Nephron (organoid): ENCODE results near the gene CBX2.
A peak's percentile ranks its signal among the peaks of the same experiment; 100 is the strongest.
"Not testable (repeated sequence)": the region's sequence is repeated elsewhere in the genome, so short reads cannot be mapped to it uniquely, and the experiment has no call there.

Experiments
- H3K27ac Mint-ChIP-seq, 3 experiments: 2 replicates each; pipeline ENCODE4 v1.8.0; 2020; ENCODE audit warnings: mixed read lengths in 3 of 3, mild to moderate bottlenecking in 2 of 3, moderate library complexity in 1 of 3
- H3K27me3 Mint-ChIP-seq: 2 replicates; pipeline ENCODE4 v1.8.0; 2021; ENCODE audit warnings: low read depth, mild to moderate bottlenecking, moderate library complexity, mixed read lengths
- H3K36me3 Mint-ChIP-seq: 2 replicates; pipeline ENCODE4 v1.8.0; 2020; ENCODE audit warnings: low read depth, mixed read lengths
- H3K4me1 Mint-ChIP-seq: 2 replicates; pipeline ENCODE4 v1.8.0; 2020; ENCODE audit warnings: mixed read lengths
- H3K4me3 Mint-ChIP-seq, 3 experiments: 2 replicates each; pipeline ENCODE4 v1.8.0; 2020; ENCODE audit warnings: mild to moderate bottlenecking in 3 of 3, mixed read lengths in 3 of 3, moderate library complexity in 2 of 3
- H3K9me3 Mint-ChIP-seq: 2 replicates; pipeline ENCODE4 v1.8.0; 2020; ENCODE audit warnings: mixed read lengths
- CTCF ChIP-seq, 3 experiments: fragments of 200-600 bp; sonication (generic); IDR thresholded peaks; one replicate each; pipeline ENCODE4 v1.5.0; 2021; ENCODE audit warnings: antibody characterized with exemption in 3 of 3; ENCODE audit not compliant: unreplicated experiment in 3 of 3

CBX2 gene

GRCh38 chr17:79769570-79770506, 8.1 kb upstream of the CBX2 start:
- Mint-ChIP-seq H3K4me1 (peaks cover 16% of the 10 kb centered on the region), H3K27me3 (peaks cover 10% of the 10 kb centered on the region), H3K9me3 (peaks cover 2% of the 10 kb centered on the region), H3K4me3 (no peak overlapping the region), H3K27ac (no peak overlapping the region), H3K36me3 (peaks cover 3% of the 10 kb centered on the region)
- no peak for TF ChIP-seq CTCF (IDR thresholded peaks at IDR 0.05; ENCODE audit: unreplicated experiment in 3 of 3)

GRCh38 chr17:79771276-79771675, 6.7 kb upstream of the CBX2 start:
- Mint-ChIP-seq H3K9me3 (peaks cover 2% of the 10 kb centered on the region), H3K27me3 (peaks cover 10% of the 10 kb centered on the region), H3K27ac (no peak overlapping the region), H3K4me1 (peaks cover 30% of the 10 kb centered on the region), H3K4me3 (no peak overlapping the region), H3K36me3 (peaks cover 3% of the 10 kb centered on the region)
- TF ChIP-seq CTCF (IDR thresholded peaks at IDR 0.05; ENCODE audit: unreplicated experiment in 3 of 3), result no peak

- peak overlapping the region in 2 of 3 experiments; percentile 49 to 62 for H3K27ac Mint-ChIP-seq
- not testable (repeated sequence) for H3K9me3 Mint-ChIP-seq, H3K4me3 Mint-ChIP-seq, H3K36me3 Mint-ChIP-seq, H3K27me3 Mint-ChIP-seq
- H3K4me1 Mint-ChIP-seq, result peaks cover 42% of the 10 kb centered on the region
Measured at GRCh38 chr17:79772726-79773125, 5.2 kb upstream of the CBX2 start.

GRCh38 chr17:79774561-79774975, 3.4 kb upstream of the CBX2 start:
- Mint-ChIP-seq H3K9me3 (no peaks in the 10 kb centered on the region), H3K4me1 (peaks cover 48% of the 10 kb centered on the region), H3K4me3 (peak overlapping the region in 2 of 3 experiments; percentile 9 to 17), H3K27ac (peak overlapping the region in 2 of 3 experiments; percentile 76 to 90), H3K36me3 (no peaks in the 10 kb centered on the region), H3K27me3 (peaks cover 10% of the 10 kb centered on the region)
- no peak for TF ChIP-seq CTCF (IDR thresholded peaks at IDR 0.05; ENCODE audit: unreplicated experiment in 3 of 3)

- TF ChIP-seq CTCF (IDR thresholded peaks at IDR 0.05; ENCODE audit: unreplicated experiment in 3 of 3), result peak in 1 of 3 experiments; percentile 21
- H3K9me3 Mint-ChIP-seq, result no peaks in the 10 kb centered on the region
- peak overlapping the region in 2 of 3 experiments; percentile 87 to 90 for H3K27ac Mint-ChIP-seq
- peaks cover 10% of the 10 kb centered on the region for H3K27me3 Mint-ChIP-seq
- peaks cover 10% of the 10 kb centered on the region for H3K36me3 Mint-ChIP-seq
- H3K4me3 Mint-ChIP-seq, result peak overlapping the region; percentile 57 to 84 (median 75)
- H3K4me1 Mint-ChIP-seq, result peaks cover 58% of the 10 kb centered on the region
Measured at GRCh38 chr17:79775632-79776031, 2.3 kb upstream of the CBX2 start.

- peaks cover 17% of the 10 kb centered on the region for H3K27me3 Mint-ChIP-seq
- peaks cover 64% of the 10 kb centered on the region for H3K4me1 Mint-ChIP-seq
- no peak for TF ChIP-seq CTCF (IDR thresholded peaks at IDR 0.05; ENCODE audit: unreplicated experiment in 3 of 3)
- H3K4me3 Mint-ChIP-seq, result peak overlapping the region; percentile 68 to 84 (median 78)
- H3K9me3 Mint-ChIP-seq, result no peaks in the 10 kb centered on the region
- H3K36me3 Mint-ChIP-seq, result peaks cover 19% of the 10 kb centered on the region
- peak overlapping the region; percentile 62 to 90 (median 87) for H3K27ac Mint-ChIP-seq
Measured at GRCh38 chr17:79776376-79777119, 1.4 kb upstream of the CBX2 start.
